Esophagus squamous epithelium (tissue), 4 donors: ENCODE measurements around the gene RTN4R.

Source experiments
- CTCF ChIP-seq, 6 experiments: fragments of 450-650 bp in 4 of 6; fragments of 200-600 bp in 2 of 6; sonication (generic) in 2 of 6; IDR thresholded peaks; one replicate each; pipeline ENCODE4 v1.5.1; 2016 to 2019; ENCODE audit warnings: antibody characterized with exemption in 6 of 6, mild to moderate bottlenecking in 4 of 6, moderate library complexity in 4 of 6
- POLR2A ChIP-seq, 4 donors: fragments of 450-650 bp; IDR thresholded peaks; one replicate each; pipeline ENCODE4 v1.6.1; 2017; ENCODE audit warnings: antibody characterized with exemption in 4 of 4, mild to moderate bottlenecking in 4 of 4, moderate library complexity in 3 of 4

GRCh38 chr22:20205464-20205963 lies 62.6 kb downstream of the RTN4R start:
- TF ChIP-seq CTCF (IDR thresholded peaks at IDR 0.05) (no peak), POLR2A (IDR thresholded peaks at IDR 0.05) (no peak)
